HG03439 (cell line): ENCODE data around the gene FGD5.

Experiments
- ATAC-seq: cut with Tn5 transposase; IDR thresholded peaks from one replicate; pipeline ENCODE4 v1.9.1; 2021; ENCODE audit warnings: mild to moderate bottlenecking, moderate library complexity; ENCODE audit not compliant: unreplicated experiment

FGD5 gene

GRCh38 chr3:14870783-14871060 is 52.0 kb downstream of the FGD5 start:
- ATAC-seq, result no peak

GRCh38 chr3:14871456-14872200 is 52.9 kb downstream of the FGD5 start:
- ATAC-seq, result no peak

- no peak for ATAC-seq
These were observed 53.9 kb downstream of the FGD5 start for GRCh38 chr3:14872706-14873105.

GRCh38 chr3:14874784-14875183 is 56.0 kb downstream of the FGD5 start:
- ATAC-seq, result no peak

- no peak for ATAC-seq
These were observed 56.8 kb downstream of the FGD5 start for GRCh38 chr3:14875411-14876175.

GRCh38 chr3:14876921-14877333 is 58.2 kb downstream of the FGD5 start:
- no peak for ATAC-seq

GRCh38 chr3:14877469-14877868 is 58.7 kb downstream of the FGD5 start:
- ATAC-seq, result no peak

- ATAC-seq, result no peak
These were observed 60.6 kb downstream of the FGD5 start for GRCh38 chr3:14879211-14879874.

GRCh38 chr3:14880447-14881106 is 61.8 kb downstream of the FGD5 start:
- ATAC-seq, result no peak

GRCh38 chr3:14883226-14883625 is 64.5 kb downstream of the FGD5 start:
- no peak for ATAC-seq

GRCh38 chr3:14884665-14885064 is 65.9 kb downstream of the FGD5 start:
- ATAC-seq, result no peak

GRCh38 chr3:14885307-14885706 is 66.5 kb downstream of the FGD5 start:
- no peak for ATAC-seq

GRCh38 chr3:14886101-14886500 is 67.3 kb downstream of the FGD5 start:
- ATAC-seq, result no peak

GRCh38 chr3:14889205-14889604 is 70.4 kb downstream of the FGD5 start:
- no peak for ATAC-seq

- ATAC-seq, result no peak
These were observed 71.2 kb downstream of the FGD5 start for GRCh38 chr3:14889943-14890342.

- ATAC-seq, result no peak
These were observed 71.7 kb downstream of the FGD5 start for GRCh38 chr3:14890476-14890875.

GRCh38 chr3:14891135-14892132 is 72.7 kb downstream of the FGD5 start:
- ATAC-seq, result no peak

GRCh38 chr3:14892226-14892625 is 73.5 kb downstream of the FGD5 start:
- ATAC-seq, result no peak

- ATAC-seq, result no peak
These were observed 75.3 kb downstream of the FGD5 start for GRCh38 chr3:14894085-14894484.

GRCh38 chr3:14897266-14897665 is 78.5 kb downstream of the FGD5 start:
- ATAC-seq, result no peak
